NB4 (cell line): Measurements from ENCODE around the gene TNFAIP2.

ENCODE experiments used
- POLR2A ChIP-seq: IDR thresholded peaks from 2 replicates; pipeline ENCODE4 v1.6.1; 2011; ENCODE audit warnings: mild to moderate bottlenecking; ENCODE audit not compliant: insufficient read length; ENCODE audit errors: extremely low read depth
- TF ChIP-seq, protein P1 (sequence below): IDR thresholded peaks from one replicate; pipeline ENCODE4 v1.5.1; 2012; ENCODE audit warnings: low read depth, low read length

DNA sequence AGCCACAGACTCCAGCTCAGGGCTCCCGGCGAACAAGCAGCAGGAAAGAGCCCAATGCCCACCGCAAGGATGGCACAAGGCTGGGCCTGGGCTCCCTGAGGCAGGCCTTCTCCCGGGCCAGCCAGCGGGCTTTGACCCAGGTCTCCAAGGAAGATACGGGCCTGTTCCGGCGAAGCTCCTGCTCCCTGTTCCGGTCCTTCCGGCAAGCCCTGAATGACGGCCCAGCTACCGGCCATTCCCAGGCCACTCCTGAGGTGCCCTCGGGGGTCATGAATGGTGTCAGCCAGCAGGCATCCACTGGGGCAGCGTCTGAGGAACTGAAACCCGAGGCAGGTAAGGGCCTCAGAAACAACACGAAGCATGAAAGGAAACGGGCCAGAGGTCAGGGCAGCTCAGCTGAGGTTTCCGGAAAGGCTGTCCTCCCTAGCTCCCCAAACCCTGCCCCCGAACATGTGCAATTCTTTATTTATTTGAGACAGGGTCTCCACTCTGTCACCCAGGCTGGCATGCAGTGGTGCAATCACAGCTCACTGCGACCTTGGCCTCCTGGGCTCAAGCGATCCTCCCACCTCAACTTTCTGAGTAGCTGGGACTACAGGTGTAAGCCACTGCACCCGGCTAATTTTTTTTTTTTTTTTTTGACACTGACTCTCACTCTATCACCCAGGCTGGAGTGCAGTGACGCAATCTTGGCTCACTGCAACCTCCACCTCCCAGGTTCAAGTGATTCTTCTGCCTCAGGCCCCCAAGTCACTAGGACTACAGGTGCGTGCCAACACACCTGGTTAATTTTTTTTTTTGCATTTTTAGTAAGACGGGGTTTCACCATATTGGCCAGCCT, 22.8 kb upstream of the TNFAIP2 start:
- TF ChIP-seq POLR2A = no peak
- TF ChIP-seq, protein P1, sequence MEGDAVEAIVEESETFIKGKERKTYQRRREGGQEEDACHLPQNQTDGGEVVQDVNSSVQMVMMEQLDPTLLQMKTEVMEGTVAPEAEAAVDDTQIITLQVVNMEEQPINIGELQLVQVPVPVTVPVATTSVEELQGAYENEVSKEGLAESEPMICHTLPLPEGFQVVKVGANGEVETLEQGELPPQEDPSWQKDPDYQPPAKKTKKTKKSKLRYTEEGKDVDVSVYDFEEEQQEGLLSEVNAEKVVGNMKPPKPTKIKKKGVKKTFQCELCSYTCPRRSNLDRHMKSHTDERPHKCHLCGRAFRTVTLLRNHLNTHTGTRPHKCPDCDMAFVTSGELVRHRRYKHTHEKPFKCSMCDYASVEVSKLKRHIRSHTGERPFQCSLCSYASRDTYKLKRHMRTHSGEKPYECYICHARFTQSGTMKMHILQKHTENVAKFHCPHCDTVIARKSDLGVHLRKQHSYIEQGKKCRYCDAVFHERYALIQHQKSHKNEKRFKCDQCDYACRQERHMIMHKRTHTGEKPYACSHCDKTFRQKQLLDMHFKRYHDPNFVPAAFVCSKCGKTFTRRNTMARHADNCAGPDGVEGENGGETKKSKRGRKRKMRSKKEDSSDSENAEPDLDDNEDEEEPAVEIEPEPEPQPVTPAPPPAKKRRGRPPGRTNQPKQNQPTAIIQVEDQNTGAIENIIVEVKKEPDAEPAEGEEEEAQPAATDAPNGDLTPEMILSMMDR = no peak
